ENCODE results near the gene DGCR8.

Gene DGCR8

DNA sequence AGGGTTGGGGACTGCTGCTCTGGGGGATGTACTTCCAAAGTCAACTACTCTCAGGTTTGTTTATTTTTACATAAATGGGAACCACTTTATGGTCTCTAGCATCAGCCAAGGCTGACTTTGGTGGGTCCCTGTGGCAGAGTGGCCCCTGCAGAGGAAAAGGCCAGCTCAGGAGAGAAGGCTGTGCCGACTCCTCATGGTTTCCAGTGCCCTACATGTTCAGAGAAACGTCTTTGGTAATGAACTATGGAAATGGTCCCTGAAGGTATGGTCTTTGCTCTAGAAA is 48.5 kb downstream of the DGCR8 start:
- TF ChIP-seq TOX (CRISPR knock-in tag; IDR thresholded peaks at IDR 0.05; ENCODE audit: borderline replicate concordance) = no peak
- no peak for TF ChIP-seq SNAI2 (CRISPR knock-in tag; IDR thresholded peaks at IDR 0.05)
- no peak for TF ChIP-seq CSDC2 (CRISPR knock-in tag; IDR thresholded peaks at IDR 0.05)
- TF ChIP-seq ZNF565 (CRISPR knock-in tag; conservative IDR thresholded peaks at IDR 0.05; ENCODE audit: low read depth) = no peak
- no peak for TF ChIP-seq RARB (CRISPR knock-in tag; IDR thresholded peaks at IDR 0.05)
- no peak for TF ChIP-seq PPARA (CRISPR knock-in tag; IDR thresholded peaks at IDR 0.05; ENCODE audit: borderline replicate concordance)
- no peak for TF ChIP-seq ARNTL (CRISPR knock-in tag; IDR thresholded peaks at IDR 0.05; ENCODE audit: borderline replicate concordance, low read depth)
- no peak for TF ChIP-seq ZNF70 (CRISPR knock-in tag; IDR thresholded peaks at IDR 0.05)
- no peak for TF ChIP-seq GLIS3 (CRISPR knock-in tag; IDR thresholded peaks at IDR 0.05)
- TF ChIP-seq ESRRG (CRISPR knock-in tag; IDR thresholded peaks at IDR 0.05) = no peak
- no peak for TF ChIP-seq ZC3H10 (CRISPR knock-in tag; IDR thresholded peaks at IDR 0.05)
- TF ChIP-seq, protein P1, sequence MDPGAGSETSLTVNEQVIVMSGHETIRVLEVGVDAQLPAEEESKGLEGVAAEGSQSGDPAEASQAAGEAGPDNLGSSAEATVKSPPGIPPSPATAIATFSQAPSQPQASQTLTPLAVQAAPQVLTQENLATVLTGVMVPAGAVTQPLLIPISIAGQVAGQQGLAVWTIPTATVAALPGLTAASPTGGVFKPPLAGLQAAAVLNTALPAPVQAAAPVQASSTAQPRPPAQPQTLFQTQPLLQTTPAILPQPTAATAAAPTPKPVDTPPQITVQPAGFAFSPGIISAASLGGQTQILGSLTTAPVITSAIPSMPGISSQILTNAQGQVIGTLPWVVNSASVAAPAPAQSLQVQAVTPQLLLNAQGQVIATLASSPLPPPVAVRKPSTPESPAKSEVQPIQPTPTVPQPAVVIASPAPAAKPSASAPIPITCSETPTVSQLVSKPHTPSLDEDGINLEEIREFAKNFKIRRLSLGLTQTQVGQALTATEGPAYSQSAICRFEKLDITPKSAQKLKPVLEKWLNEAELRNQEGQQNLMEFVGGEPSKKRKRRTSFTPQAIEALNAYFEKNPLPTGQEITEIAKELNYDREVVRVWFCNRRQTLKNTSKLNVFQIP (CRISPR knock-in tag; IDR thresholded peaks at IDR 0.05; ENCODE audit: borderline replicate concordance, low read depth) = no peak
- no peak for TF ChIP-seq OSR1 (CRISPR knock-in tag; IDR thresholded peaks at IDR 0.05)
- TF ChIP-seq, protein P2, sequence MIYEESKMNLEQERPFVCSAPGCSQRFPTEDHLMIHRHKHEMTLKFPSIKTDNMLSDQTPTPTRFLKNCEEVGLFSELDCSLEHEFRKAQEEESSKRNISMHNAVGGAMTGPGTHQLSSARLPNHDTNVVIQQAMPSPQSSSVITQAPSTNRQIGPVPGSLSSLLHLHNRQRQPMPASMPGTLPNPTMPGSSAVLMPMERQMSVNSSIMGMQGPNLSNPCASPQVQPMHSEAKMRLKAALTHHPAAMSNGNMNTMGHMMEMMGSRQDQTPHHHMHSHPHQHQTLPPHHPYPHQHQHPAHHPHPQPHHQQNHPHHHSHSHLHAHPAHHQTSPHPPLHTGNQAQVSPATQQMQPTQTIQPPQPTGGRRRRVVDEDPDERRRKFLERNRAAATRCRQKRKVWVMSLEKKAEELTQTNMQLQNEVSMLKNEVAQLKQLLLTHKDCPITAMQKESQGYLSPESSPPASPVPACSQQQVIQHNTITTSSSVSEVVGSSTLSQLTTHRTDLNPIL (CRISPR knock-in tag; IDR thresholded peaks at IDR 0.05; ENCODE audit: low read depth) = no peak
- no peak for TF ChIP-seq ISL1 (CRISPR knock-in tag; IDR thresholded peaks at IDR 0.05)
- TF ChIP-seq, protein P3, sequence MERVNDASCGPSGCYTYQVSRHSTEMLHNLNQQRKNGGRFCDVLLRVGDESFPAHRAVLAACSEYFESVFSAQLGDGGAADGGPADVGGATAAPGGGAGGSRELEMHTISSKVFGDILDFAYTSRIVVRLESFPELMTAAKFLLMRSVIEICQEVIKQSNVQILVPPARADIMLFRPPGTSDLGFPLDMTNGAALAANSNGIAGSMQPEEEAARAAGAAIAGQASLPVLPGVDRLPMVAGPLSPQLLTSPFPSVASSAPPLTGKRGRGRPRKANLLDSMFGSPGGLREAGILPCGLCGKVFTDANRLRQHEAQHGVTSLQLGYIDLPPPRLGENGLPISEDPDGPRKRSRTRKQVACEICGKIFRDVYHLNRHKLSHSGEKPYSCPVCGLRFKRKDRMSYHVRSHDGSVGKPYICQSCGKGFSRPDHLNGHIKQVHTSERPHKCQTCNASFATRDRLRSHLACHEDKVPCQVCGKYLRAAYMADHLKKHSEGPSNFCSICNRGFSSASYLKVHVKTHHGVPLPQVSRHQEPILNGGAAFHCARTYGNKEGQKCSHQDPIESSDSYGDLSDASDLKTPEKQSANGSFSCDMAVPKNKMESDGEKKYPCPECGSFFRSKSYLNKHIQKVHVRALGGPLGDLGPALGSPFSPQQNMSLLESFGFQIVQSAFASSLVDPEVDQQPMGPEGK (CRISPR knock-in tag; IDR thresholded peaks at IDR 0.05; ENCODE audit: borderline replicate concordance) = no peak
- no peak for ATAC-seq

DNA sequence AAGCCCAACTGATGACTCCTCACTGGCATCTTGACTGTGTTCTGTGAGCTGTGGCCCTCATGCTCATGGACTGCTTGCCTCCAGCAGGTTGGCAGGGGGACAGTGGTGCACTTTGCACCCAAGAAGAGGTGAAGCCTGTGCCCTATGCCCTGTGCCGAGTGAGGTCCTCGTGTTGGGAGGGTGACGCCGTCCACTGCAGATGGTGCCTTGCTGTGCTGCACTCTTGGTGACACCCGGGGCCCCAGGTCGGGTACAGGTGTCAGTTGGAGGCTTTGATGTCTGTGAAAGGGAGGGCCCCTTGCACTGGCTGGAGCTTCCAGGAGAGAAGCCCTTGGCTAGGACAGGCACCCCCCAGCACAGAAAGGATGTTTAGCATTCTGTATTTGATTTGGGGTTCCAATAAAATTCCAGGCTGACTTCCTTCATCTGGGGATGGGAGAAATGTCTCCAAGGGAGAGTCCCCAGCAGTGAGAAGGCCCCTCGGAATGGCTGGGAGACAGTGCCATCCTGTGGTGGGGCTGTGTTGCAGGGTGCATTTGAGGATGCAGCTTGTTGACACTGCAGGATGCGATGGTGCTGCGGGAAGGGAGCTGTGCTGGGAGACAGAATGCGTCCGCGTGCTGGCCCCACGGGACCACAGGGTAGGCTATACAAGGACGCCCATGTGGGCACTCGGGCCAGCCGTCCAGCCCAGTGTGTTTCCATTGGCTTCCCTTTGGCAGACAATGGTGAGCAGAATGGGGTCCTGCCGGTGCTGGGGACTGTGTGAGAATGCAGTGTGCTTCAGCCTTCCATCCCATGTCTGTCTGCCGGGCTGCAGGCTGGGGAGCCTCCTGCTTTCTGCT is 49.1 kb downstream of the DGCR8 start:
- no peak for ATAC-seq

More for the DNA sequence above, 49.1 kb downstream of the DGCR8 start:
- TF ChIP-seq SNAI2 (CRISPR knock-in tag; IDR thresholded peaks at IDR 0.05) (no peak), PPARA (CRISPR knock-in tag; IDR thresholded peaks at IDR 0.05; ENCODE audit: borderline replicate concordance) (no peak), ZFP3 (CRISPR knock-in tag; IDR thresholded peaks at IDR 0.05) (no peak), ZNF565 (CRISPR knock-in tag; conservative IDR thresholded peaks at IDR 0.05; ENCODE audit: low read depth) (no peak), CSDC2 (CRISPR knock-in tag; IDR thresholded peaks at IDR 0.05) (no peak), RARB (CRISPR knock-in tag; IDR thresholded peaks at IDR 0.05) (no peak), TOX (CRISPR knock-in tag; IDR thresholded peaks at IDR 0.05; ENCODE audit: borderline replicate concordance) (no peak), GLIS3 (CRISPR knock-in tag; IDR thresholded peaks at IDR 0.05) (no peak), ISL1 (CRISPR knock-in tag; IDR thresholded peaks at IDR 0.05) (no peak), TCF4 (CRISPR knock-in tag; IDR thresholded peaks at IDR 0.05; ENCODE audit: borderline replicate concordance) (no peak), ZNF70 (CRISPR knock-in tag; IDR thresholded peaks at IDR 0.05) (no peak)
- TF ChIP-seq, protein P3 (CRISPR knock-in tag; IDR thresholded peaks at IDR 0.05; ENCODE audit: borderline replicate concordance) = no peak
- TF ChIP-seq, protein P1 (CRISPR knock-in tag; IDR thresholded peaks at IDR 0.05; ENCODE audit: borderline replicate concordance, low read depth) = no peak
- TF ChIP-seq, protein P4, sequence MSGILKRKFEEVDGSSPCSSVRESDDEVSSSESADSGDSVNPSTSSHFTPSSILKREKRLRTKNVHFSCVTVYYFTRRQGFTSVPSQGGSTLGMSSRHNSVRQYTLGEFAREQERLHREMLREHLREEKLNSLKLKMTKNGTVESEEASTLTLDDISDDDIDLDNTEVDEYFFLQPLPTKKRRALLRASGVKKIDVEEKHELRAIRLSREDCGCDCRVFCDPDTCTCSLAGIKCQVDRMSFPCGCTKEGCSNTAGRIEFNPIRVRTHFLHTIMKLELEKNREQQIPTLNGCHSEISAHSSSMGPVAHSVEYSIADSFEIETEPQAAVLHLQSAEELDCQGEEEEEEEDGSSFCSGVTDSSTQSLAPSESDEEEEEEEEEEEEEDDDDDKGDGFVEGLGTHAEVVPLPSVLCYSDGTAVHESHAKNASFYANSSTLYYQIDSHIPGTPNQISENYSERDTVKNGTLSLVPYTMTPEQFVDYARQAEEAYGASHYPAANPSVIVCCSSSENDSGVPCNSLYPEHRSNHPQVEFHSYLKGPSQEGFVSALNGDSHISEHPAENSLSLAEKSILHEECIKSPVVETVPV (CRISPR knock-in tag; IDR thresholded peaks at IDR 0.05) = no peak
- TF ChIP-seq, protein P5, sequence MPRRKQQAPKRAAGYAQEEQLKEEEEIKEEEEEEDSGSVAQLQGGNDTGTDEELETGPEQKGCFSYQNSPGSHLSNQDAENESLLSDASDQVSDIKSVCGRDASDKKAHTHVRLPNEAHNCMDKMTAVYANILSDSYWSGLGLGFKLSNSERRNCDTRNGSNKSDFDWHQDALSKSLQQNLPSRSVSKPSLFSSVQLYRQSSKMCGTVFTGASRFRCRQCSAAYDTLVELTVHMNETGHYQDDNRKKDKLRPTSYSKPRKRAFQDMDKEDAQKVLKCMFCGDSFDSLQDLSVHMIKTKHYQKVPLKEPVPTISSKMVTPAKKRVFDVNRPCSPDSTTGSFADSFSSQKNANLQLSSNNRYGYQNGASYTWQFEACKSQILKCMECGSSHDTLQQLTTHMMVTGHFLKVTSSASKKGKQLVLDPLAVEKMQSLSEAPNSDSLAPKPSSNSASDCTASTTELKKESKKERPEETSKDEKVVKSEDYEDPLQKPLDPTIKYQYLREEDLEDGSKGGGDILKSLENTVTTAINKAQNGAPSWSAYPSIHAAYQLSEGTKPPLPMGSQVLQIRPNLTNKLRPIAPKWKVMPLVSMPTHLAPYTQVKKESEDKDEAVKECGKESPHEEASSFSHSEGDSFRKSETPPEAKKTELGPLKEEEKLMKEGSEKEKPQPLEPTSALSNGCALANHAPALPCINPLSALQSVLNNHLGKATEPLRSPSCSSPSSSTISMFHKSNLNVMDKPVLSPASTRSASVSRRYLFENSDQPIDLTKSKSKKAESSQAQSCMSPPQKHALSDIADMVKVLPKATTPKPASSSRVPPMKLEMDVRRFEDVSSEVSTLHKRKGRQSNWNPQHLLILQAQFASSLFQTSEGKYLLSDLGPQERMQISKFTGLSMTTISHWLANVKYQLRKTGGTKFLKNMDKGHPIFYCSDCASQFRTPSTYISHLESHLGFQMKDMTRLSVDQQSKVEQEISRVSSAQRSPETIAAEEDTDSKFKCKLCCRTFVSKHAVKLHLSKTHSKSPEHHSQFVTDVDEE (CRISPR knock-in tag; IDR thresholded peaks at IDR 0.05) = no peak
- TF ChIP-seq, protein P2 (CRISPR knock-in tag; IDR thresholded peaks at IDR 0.05; ENCODE audit: low read depth) = no peak

Data from SK-N-SH treated with all-trans-retinoic acid at 6 μM for 48 hours (cell line).